Right lobe of liver (tissue), 6 donors: ENCODE measurements around the gene C15orf62. TPM values are rescaled to one million over a fixed set of nuclear protein-coding genes. Genes with fewer than 3 reads are reported as not detected.

ENCODE experiments used
- ATAC-seq, 4 donors: fragments of 200-7000 bp; cut with Tn5 transposase; one replicate each; pipeline ENCODE4 v1.9.1; 2020; ENCODE audit warnings: mild to moderate bottlenecking in 4 of 4, moderate library complexity in 4 of 4
- DNase-seq, 3 donors: peaks; one replicate each; pipeline ENCODE4 v3.0.0-alpha.2; 2020
- H3K27ac ChIP-seq, 3 donors: fragments of 200-600 bp; one replicate each; pipeline ENCODE4 v1.8.0; 2022
- H3K27me3 ChIP-seq, 2 donors: fragments of 200-600 bp; one replicate each; pipeline ENCODE4 v1.8.0; 2022
- H3K36me3 ChIP-seq, 4 donors: fragments of 200-600 bp; sonication (generic) in 1 of 4; one replicate each; pipeline versions ENCODE4 v1.5.1 to v1.8.0; 2017 to 2022; ENCODE audit warnings: control low read depth in 1 of 4
- H3K4me1 ChIP-seq, 4 donors: fragments of 200-600 bp; sonication (generic) in 1 of 4; one replicate each; pipeline versions ENCODE4 v1.5.1 to v1.8.0; 2017 to 2022; ENCODE audit warnings: control low read depth in 1 of 4
- H3K4me3 ChIP-seq, 3 donors: fragments of 200-600 bp; one replicate each; pipeline ENCODE4 v1.8.0; 2022
- H3K9me3 ChIP-seq, 4 donors: fragments of 200-600 bp; sonication (generic) in 1 of 4; one replicate each; pipeline versions ENCODE4 v1.5.1 to v1.8.0; 2017 to 2022; ENCODE audit warnings: control low read depth in 1 of 4
- POLR2A ChIP-seq: fragments of 450-650 bp; IDR thresholded peaks from one replicate; pipeline ENCODE4 v1.6.1; 2017; ENCODE audit warnings: antibody characterized with exemption, mild to moderate bottlenecking
- WGBS: methylation state at CpG from one replicate; pipeline ENCODE4 v1.1.6; 2018; ENCODE audit warnings: low coverage, low lambda C conversion rate; ENCODE audit not compliant: insufficient coverage; ENCODE audit errors: missing lambda C conversion rate; 5-methylcytosine and 5-hydroxymethylcytosine counted together
- intact Hi-C, 2 donors: fragments of 100-400 bp; cut with DNase I; formaldehyde crosslinking; loops; one replicate each; pipeline versions ENCODE4 v1.11.2 to v1.14.1; 2022
- total RNA-seq, 6 experiments: library from RNA; depleted of rRNA in 2 of 6; stranded (reverse); fragments of >200 nt in 2 of 6; fragmentation: NEBNext Ultra II Directional in 3 of 6; extraction: Animal tissue kit (Norgen Biotek cat#: 25700) in 3 of 6; gene quantifications; one replicate each; pipeline versions ENCODE4 v1.1.0 to v1.2.4, GENCODE V29; 2016 to 2023
- TF ChIP-seq, protein P1 (sequence below), 4 donors: fragments of 200-600 bp in 3 of 4; fragments of 450-650 bp in 1 of 4; IDR thresholded peaks; one replicate each; pipeline versions ENCODE4 v1.5.1 to v1.8.0; 2016 to 2022; ENCODE audit warnings: antibody characterized with exemption in 4 of 4, mild to moderate bottlenecking in 2 of 4
- donor health status: DM: no; HTN: yes; CAD: no.
- donor health status: DM: no; HTN: no; CAD: no.
- donor health status: DM: no; HTN: no; CAD: no.
- donor health status: DM: no; HTN: yes; CAD: no.
- donor health status: DM: no; HTN: yes; CAD: no.

Gene C15orf62
- total RNA-seq, 6 experiments from 2014 or later = 0.51 to 1.6 (median 0.83) TPM

DNA sequence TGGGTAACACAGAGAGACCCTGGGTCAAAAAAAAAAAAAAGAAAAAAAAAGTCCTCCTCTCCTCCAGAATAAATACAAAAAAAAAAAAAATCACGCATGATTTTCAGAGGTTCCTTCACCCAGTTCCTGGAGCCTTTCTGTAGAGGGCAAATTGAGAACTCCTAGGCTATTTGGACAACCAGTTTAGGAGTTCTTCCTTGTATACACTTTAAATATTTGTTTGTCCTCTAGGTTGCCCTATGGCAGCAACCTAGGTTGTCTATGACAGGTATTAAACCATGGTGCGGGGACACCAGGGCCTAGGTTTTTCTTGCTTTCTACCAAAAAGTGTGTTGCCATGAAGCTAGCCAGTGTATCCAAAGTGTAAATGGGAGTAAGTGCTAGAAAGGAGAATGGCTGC is 33.3 kb downstream of the C15orf62 start:
- peak; percentile 3 to 48 (median 12) for ATAC-seq
- Histone ChIP-seq H3K27me3 (no peaks in the 10 kb centered on the region), H3K36me3 (no peaks in the 10 kb centered on the region), H3K27ac (peak overlapping the region in 2 of 3 donors; percentile 38 to 56), H3K9me3 (no peaks in the 10 kb centered on the region), H3K4me1 (peaks cover 0 to 40% (median 17%) of the 10 kb centered on the region in 4 donors), H3K4me3 (no peak overlapping the region)
- DNase-seq = no peak
- no peak for TF ChIP-seq POLR2A
- TF ChIP-seq, protein P1, sequence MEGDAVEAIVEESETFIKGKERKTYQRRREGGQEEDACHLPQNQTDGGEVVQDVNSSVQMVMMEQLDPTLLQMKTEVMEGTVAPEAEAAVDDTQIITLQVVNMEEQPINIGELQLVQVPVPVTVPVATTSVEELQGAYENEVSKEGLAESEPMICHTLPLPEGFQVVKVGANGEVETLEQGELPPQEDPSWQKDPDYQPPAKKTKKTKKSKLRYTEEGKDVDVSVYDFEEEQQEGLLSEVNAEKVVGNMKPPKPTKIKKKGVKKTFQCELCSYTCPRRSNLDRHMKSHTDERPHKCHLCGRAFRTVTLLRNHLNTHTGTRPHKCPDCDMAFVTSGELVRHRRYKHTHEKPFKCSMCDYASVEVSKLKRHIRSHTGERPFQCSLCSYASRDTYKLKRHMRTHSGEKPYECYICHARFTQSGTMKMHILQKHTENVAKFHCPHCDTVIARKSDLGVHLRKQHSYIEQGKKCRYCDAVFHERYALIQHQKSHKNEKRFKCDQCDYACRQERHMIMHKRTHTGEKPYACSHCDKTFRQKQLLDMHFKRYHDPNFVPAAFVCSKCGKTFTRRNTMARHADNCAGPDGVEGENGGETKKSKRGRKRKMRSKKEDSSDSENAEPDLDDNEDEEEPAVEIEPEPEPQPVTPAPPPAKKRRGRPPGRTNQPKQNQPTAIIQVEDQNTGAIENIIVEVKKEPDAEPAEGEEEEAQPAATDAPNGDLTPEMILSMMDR (IDR thresholded peaks at IDR 0.05) = no peak
- WGBS = 28% methylated on average over 2 of the region's 2 CpGs
- intact Hi-C loops = no loop called here

DNA sequence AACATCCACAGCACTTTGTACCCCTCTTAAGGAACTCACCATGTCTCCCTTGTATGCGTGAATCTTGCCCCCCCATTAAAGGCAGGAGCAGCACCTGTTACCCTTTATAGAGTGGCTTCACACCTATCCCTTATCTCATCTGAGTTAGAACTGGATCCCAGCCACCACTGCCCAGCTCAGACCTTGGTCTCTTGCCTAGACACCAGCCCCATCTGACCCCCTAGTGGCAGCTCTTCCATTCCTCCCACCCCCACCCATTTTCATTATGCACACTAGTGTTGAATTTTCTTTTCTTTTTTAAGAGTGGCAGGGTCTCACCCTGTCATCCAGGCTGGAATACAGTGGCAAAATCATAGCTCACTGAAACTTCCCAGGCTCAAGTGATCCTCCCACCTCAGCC is 33.9 kb downstream of the C15orf62 start:
- no peaks in the 10 kb centered on the region for H3K36me3 ChIP-seq
- intact Hi-C loops = no loop called here
- peak overlapping the region in 1 of 3 donors; percentile 38 for H3K27ac ChIP-seq
- no peak for TF ChIP-seq POLR2A
- TF ChIP-seq, protein P1 (IDR thresholded peaks at IDR 0.05) = peak in 1 of 4 donors; percentile 19
- no peaks in the 10 kb centered on the region for H3K9me3 ChIP-seq
- WGBS = 31% methylated on average over 1 of the region's 1 CpG
- ATAC-seq (peak in 2 of 4 donors; percentile 9 to 46), DNase-seq (peak in 2 of 3 donors; percentile 34 to 63)
- H3K27me3 ChIP-seq = no peaks in the 10 kb centered on the region
- no peak overlapping the region for H3K4me3 ChIP-seq
- H3K4me1 ChIP-seq = peaks cover 0 to 46% (median 19%) of the 10 kb centered on the region in 4 donors

DNA sequence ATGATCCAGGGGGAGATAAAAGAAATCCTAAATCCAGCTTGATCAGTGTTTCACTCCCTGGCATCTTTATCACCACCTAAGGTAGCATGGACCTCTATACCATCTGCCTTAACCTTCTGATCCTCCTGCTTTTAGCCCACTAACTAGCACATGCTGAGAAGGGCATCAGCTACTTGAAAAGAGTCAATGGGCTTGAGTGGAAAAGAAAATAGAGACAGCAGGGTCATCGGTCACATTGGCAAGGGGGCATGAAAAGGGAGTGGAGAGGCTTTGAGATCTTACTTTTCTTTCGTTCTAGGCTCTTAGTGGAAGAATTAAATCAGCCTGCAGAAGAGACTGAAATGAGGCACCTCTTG is 36.9 kb downstream of the C15orf62 start:
- no peaks in the 10 kb centered on the region for H3K9me3 ChIP-seq
- intact Hi-C loops = no loop called here
- H3K27me3 ChIP-seq = no peaks in the 10 kb centered on the region
- H3K27ac ChIP-seq = peak overlapping the region; percentile 93 to 96 (median 95)
- ATAC-seq (no peak), DNase-seq (no peak)
- H3K36me3 ChIP-seq = peaks cover 0 to 8% (median 0%) of the 10 kb centered on the region in 4 donors
- H3K4me1 ChIP-seq = peaks cover 0 to 39% (median 16%) of the 10 kb centered on the region in 4 donors
- TF ChIP-seq, protein P1 (IDR thresholded peaks at IDR 0.05) = no peak
- TF ChIP-seq POLR2A = no peak
- H3K4me3 ChIP-seq = peak overlapping the region; percentile 95 to 99 (median 98)
- WGBS = 0% methylated on average over 2 of the region's 2 CpGs

DNA sequence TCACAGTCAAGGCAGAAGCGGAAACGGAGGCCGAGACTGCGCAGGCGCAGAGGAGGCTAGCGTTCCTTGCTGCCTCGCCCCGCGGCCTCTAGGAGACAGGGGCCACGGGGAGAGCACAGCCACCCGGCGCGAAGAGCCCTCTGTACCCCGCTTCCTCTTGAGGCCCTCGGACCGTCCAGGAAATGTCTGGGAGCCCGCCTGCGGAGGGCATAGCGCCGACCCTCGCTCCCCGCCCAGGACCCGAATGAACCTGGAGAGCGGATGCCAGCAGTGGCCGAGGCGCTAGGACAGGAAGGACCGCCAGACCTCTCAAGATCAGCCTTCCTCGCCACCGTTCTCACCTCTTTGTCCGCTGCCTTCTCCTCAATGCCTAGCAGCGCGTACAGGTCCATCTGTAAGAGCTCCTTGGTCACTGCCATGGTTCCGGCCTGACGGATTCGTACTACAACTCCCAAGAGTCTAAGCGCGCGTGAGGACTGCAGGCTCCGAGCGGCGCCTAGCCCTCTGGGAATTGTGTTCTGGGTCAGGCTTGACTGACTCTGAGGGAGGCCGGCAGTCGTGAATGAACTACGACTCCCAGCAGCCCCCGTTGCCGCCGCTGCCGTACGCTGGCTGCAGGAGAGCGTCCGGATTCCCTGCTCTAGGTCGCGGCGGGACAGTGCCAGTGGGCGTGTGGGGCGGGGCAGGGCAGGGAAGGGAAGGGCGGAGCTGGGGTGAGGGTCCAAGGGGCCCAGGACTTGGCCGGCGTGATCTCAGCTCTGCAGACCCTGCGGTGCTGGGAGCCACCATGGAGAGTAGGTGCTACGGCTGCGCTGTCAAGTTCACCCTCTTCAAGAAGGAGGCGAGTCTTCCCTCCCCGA is 37.5 kb downstream of the C15orf62 start, which contains the start of the genes DNAJC17 and ZFYVE19:
TSS of gene DNAJC17 (minus strand) at position 446 of the 860 bp plus-strand sequence. CDS start at position 419, 27 bp downstream.
TSS of gene ZFYVE19 (plus strand) at position 62 of the 860 bp plus-strand sequence. CDS start at position 563, 501 bp downstream.
- WGBS = 0% methylated on average over 17 of the region's 64 CpGs
- H3K27ac ChIP-seq = peak within 1 kb of the TSS; percentile 93 to 96 (median 95)
- peak; percentile 89 to 98 (median 96) for ATAC-seq
- H3K9me3 ChIP-seq = no peaks in the 10 kb centered on the region
- intact Hi-C loops = no loop called here
- H3K36me3 ChIP-seq = peaks cover 0 to 8% (median 0%) of the 10 kb centered on the region in 4 donors
- TF ChIP-seq POLR2A = peak; percentile 57
- TF ChIP-seq, protein P1 (IDR thresholded peaks at IDR 0.05) = peak in 1 of 4 donors; percentile 12
- H3K27me3 ChIP-seq = no peaks in the 10 kb centered on the region
- H3K4me1 ChIP-seq = peaks cover 0 to 33% (median 14%) of the 10 kb centered on the region in 4 donors
- peak; percentile 97 to 99 (median 98) for DNase-seq
- peak within 1 kb of the TSS; percentile 95 to 99 (median 98) for H3K4me3 ChIP-seq
